Naive B cell (primary cell): ENCODE data around the gene DHRSX. TPM values are rescaled to one million over a fixed set of nuclear protein-coding genes. Genes with fewer than 3 reads are reported as not detected.
"Not testable (repeated sequence)": the region's sequence is repeated elsewhere in the genome, so short reads cannot be mapped to it uniquely, and the experiment has no call there.

Experiments used
- ATAC-seq, 2 donors: fragments of 150-1000 bp; cut with Tn5 transposase; 2 replicates each; pipeline ENCODE4 v1.10.0; 2021; ENCODE audit warnings: low read depth in 2 of 2, mild to moderate bottlenecking in 2 of 2, moderate library complexity in 2 of 2
- DNase-seq: peaks from one replicate; pipeline ENCODE4 v3.0.0; 2022
- H3K27ac Mint-ChIP-seq, 6 donors: one replicate each; pipeline ENCODE4 v1.8.0; 2020 to 2022; ENCODE audit warnings: mild to moderate bottlenecking in 6 of 6, mixed read lengths in 6 of 6, moderate library complexity in 5 of 6, inconsistent platforms in 2 of 6
- H3K27me3 Mint-ChIP-seq, 3 donors: one replicate each; pipeline ENCODE4 v1.8.0; 2021 to 2022; ENCODE audit warnings: mixed read lengths in 3 of 3, mild to moderate bottlenecking in 1 of 3
- H3K36me3 Mint-ChIP-seq, 2 donors: one replicate each; pipeline ENCODE4 v1.8.0; 2020 to 2022; ENCODE audit warnings: mixed read lengths in 2 of 2, inconsistent platforms in 1 of 2, mild to moderate bottlenecking in 1 of 2
- H3K4me1 Mint-ChIP-seq, 3 donors: one replicate each; pipeline ENCODE4 v1.8.0; 2020 to 2022; ENCODE audit warnings: mixed read lengths in 3 of 3, inconsistent platforms in 1 of 3, mild to moderate bottlenecking in 1 of 3, moderate library complexity in 1 of 3
- H3K4me3 Mint-ChIP-seq, 8 donors: one replicate each; pipeline ENCODE4 v1.8.0; 2020 to 2022; ENCODE audit warnings: mild to moderate bottlenecking in 8 of 8, mixed read lengths in 8 of 8, moderate library complexity in 8 of 8, inconsistent platforms in 2 of 8
- H3K9me3 Mint-ChIP-seq, 7 donors: one replicate each; pipeline ENCODE4 v1.8.0; 2020 to 2022; ENCODE audit warnings: mixed read lengths in 7 of 7, mild to moderate bottlenecking in 5 of 7, inconsistent platforms in 2 of 7, moderate library complexity in 1 of 7
- polyA plus RNA-seq, 6 donors: library from polyadenylated mRNA; unstranded; fragments of 300-500 nt; fragmentation: Illumina TruSeq; gene quantifications; one replicate each; pipeline ENCODE4 v1.2.3, GENCODE V29; 2021; ENCODE audit warnings: low read depth in 6 of 6

The DHRSX gene
- polyA plus RNA-seq, 6 donors from 2014 or later = 20.9 to 33.3 (median 28.4) TPM

DNA sequence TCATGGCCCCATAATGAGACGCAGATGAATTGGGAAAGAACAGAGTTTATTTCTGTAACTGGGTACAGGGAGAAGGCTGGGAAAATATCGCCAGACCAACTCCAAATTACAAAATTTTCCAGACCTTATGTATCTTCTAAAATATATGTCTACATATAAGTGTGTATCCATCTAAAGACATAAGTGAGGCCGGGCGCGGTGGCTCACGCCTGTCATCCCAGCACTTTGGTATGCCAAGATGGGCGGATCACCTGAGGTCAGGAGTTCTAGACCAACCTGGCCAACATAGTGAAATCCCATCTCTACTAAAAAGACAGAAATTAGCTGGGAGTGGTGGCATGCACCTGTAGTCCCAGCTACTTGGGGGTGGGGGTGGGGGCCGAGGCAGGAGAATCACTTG lies 11.7 kb upstream of the DHRSX start:
- no peak for DNase-seq
- Mint-ChIP-seq H3K9me3 (no peaks in the 10 kb centered on the region), H3K27me3 (no peaks in the 10 kb centered on the region)

DNA sequence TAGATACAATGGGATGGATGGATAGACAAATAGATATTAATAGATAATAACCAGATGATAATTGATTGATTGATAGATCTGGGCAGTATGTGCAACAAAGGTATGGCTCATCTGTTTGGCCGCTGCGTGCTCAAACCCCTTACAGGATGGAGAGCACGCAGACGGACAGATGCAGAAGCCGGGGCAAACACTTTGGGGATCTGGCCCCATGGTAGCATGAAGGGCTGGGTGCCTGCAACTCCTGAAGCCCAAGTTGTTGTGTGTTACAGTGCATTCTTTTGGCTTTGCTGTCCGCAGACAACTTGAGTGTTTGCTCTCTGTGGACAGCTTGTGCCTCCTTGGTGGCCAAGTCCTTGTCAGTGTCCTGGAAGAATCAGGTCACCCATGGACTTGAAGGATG lies 10.6 kb upstream of the DHRSX start:
- Mint-ChIP-seq H3K27me3 (no peaks in the 10 kb centered on the region), H3K36me3 (no peaks in the 10 kb centered on the region), H3K9me3 (no peaks in the 10 kb centered on the region), H3K27ac (peak overlapping the region in 2 of 6 donors; percentile 11 to 94), H3K4me3 (no peak overlapping the region), H3K4me1 (peaks cover 22 to 43% (median 27%) of the 10 kb centered on the region in 3 donors)
- DNase-seq (no peak), ATAC-seq (no peak)

More for the DNA sequence above, 11.7 kb upstream of the DHRSX start:
- peak overlapping the region in 3 of 6 donors; percentile 29 to 80 (median 59) for H3K27ac Mint-ChIP-seq
- H3K4me3 Mint-ChIP-seq = peak overlapping the region in 2 of 8 donors; percentile 12 to 68
- no peaks in the 10 kb centered on the region for H3K36me3 Mint-ChIP-seq
- no peak for ATAC-seq
- H3K4me1 Mint-ChIP-seq = peaks cover 30 to 55% (median 33%) of the 10 kb centered on the region in 3 donors

DNA sequence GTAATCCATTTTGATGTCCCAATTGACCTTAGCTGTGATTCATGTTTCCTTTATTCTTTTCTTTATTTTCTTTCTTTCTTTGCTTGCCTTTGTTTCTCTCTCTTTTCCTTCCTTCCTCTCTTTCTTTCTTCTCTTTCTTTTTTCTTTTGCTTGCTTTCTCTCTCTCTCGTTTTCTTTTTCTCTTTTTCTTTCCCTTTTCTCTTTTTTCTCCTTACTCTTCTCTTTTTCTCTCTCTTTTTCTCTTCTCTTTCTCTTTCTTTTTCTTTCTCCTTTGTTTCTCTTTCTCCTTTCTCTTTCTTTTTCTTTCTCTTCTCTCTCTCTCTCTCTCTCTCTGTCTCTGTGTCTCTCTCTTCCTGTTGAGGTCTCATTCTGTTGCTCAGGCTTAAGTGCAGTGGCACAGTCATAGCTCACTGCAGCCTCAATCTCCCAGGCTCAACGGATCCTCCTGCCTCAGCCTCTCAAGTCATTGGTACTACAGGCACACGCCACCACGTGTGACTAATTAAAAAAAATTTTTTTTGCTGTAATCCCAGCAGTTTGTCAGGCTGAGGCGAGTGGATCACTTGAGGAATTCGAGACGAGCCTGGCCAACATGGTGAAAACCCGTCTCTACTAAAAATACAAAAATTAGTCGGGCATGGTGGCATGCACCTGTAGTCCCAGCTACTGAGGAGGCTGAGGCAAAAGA lies 8.0 kb upstream of the DHRSX start:
- Mint-ChIP-seq H3K36me3 (no peaks in the 10 kb centered on the region), H3K27ac (peak overlapping the region in 3 of 6 donors; percentile 3 to 86 (median 50)), H3K4me3 (peak overlapping the region in 1 of 8 donors; percentile 1), H3K27me3 (no peaks in the 10 kb centered on the region), H3K4me1 (peaks cover 12 to 24% (median 15%) of the 10 kb centered on the region in 3 donors), H3K9me3 (no peaks in the 10 kb centered on the region)
- no peak for ATAC-seq
- DNase-seq = no peak

DNA sequence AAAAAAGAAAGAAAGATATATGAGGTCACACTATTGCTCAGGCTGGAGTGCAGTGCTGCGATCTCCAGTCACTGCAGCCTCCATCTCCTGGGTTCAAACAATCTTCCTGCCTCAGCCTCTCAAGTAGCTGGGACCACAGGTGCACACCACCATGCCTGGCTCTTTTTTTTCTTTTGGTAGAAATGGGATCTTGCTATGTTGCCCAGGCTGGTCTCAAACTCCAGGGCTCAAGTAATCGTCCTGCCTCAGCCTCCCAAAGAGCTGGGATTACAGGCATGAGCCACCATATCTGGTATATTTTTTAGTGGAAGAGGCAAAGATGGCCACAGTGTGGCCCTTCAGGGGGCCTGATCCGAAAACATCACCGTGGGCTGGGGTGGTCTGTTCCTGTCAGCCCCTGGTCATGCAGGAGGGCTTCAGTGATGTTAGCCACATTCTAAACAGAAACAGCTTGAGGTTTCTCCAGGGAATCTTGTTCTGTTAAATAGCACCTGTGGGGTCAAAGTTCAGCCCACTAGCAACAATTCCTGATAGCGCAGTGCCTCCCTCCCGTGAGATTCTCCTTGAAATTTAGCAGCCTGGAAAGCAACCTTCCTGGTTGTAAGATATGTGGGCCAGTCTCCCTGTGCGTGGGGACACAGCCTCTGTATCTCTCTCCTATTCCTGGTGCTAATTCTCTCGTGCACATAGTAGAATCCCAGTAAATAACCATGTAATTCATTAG lies 7.3 kb upstream of the DHRSX start:
- Mint-ChIP-seq H3K27ac (peak overlapping the region in 1 of 6 donors; percentile 15), H3K27me3 (no peaks in the 10 kb centered on the region), H3K36me3 (no peaks in the 10 kb centered on the region), H3K4me3 (no peak overlapping the region), H3K4me1 (peaks cover 12 to 22% (median 15%) of the 10 kb centered on the region in 3 donors), H3K9me3 (no peaks in the 10 kb centered on the region)
- DNase-seq (no peak), ATAC-seq (no peak)

DNA sequence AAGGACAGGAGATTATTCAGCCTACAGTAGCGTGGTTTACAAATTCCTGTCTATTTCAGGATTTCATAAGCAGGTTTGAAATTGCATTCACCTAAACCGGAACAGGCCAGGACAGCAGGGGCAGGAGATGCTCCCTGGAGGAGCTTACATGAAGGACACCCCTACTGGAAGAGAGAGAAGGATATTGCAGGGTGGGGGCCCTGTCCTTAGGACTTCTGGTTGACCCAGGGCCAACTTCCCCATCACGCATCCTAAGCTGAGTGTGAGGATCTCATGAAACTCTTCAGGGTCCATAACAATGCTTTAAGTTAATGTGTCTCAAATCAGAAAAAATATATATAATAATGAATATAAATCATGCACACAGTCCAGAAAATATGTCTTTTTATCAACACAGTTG lies 6.4 kb upstream of the DHRSX start:
- Mint-ChIP-seq H3K36me3 (no peaks in the 10 kb centered on the region), H3K27me3 (no peaks in the 10 kb centered on the region), H3K9me3 (no peaks in the 10 kb centered on the region), H3K4me1 (peaks cover 12 to 20% (median 15%) of the 10 kb centered on the region in 3 donors), H3K27ac (no peak overlapping the region), H3K4me3 (peak overlapping the region in 1 of 8 donors; percentile 16)
- ATAC-seq (no peak), DNase-seq (no peak)

DNA sequence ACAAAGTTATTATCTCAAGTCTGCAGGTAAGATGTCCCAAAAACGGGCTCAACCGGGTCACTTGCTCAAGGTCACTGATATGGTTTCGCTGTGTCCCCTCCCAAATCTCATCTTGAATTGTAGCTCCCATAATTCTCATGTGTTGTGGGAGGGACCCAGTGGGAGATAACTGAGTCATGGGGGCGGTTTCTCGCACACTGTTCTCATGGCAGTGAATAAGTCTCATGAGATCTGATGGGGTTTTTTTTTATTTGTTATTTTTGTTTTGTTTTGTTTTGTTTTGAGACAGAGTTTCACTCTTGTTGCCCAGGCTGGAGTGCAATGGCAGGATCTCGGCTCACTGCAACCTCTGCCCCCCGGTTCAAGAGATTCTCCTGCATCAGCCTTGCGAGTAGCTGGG lies 4.6 kb upstream of the DHRSX start:
- not testable (repeated sequence) for H3K27me3 Mint-ChIP-seq, ATAC-seq, H3K36me3 Mint-ChIP-seq, DNase-seq, H3K4me3 Mint-ChIP-seq, H3K9me3 Mint-ChIP-seq
- Mint-ChIP-seq H3K4me1 (peaks cover 11 to 25% (median 16%) of the 10 kb centered on the region in 3 donors), H3K27ac (peak overlapping the region in 3 of 6 donors; percentile 28 to 58 (median 52))

DNA sequence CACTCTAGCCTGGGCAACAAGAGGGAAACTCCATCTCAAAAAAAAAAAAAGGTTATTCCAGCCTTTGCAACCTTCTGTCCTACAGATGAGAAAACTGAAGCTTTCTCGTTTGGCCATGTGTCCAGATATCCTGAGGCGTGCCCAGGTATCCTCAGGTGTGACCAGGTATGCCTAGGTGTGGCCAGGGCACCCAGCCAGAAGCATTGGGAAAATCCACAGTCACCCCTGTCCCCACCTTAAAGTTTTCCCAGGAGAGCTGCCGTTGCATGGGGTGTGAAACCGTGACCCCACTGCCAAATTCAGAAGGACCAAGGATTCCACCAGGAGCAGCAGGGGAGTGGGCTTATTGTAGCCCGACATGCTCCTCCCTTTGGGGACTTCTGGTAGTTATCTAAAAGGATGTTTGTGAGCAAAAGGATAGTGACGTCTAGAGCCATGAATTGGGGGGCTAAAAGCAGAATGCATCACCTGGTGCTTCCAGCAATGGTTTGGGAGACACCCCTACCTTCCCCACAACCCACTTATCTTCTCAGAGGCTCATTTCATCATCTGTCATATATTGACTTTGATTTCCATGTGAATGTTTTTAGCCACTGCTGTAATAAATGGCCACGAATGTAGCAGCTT lies 4.0 kb upstream of the DHRSX start:
- Mint-ChIP-seq H3K36me3 (no peaks in the 10 kb centered on the region), H3K4me3 (peak overlapping the region in 1 of 8 donors; percentile 64), H3K27ac (peak overlapping the region in 3 of 6 donors; percentile 12 to 58 (median 28)), H3K27me3 (no peaks in the 10 kb centered on the region), H3K4me1 (peaks cover 11 to 27% (median 16%) of the 10 kb centered on the region in 3 donors), H3K9me3 (no peaks in the 10 kb centered on the region)
- DNase-seq (no peak), ATAC-seq (no peak)

DNA sequence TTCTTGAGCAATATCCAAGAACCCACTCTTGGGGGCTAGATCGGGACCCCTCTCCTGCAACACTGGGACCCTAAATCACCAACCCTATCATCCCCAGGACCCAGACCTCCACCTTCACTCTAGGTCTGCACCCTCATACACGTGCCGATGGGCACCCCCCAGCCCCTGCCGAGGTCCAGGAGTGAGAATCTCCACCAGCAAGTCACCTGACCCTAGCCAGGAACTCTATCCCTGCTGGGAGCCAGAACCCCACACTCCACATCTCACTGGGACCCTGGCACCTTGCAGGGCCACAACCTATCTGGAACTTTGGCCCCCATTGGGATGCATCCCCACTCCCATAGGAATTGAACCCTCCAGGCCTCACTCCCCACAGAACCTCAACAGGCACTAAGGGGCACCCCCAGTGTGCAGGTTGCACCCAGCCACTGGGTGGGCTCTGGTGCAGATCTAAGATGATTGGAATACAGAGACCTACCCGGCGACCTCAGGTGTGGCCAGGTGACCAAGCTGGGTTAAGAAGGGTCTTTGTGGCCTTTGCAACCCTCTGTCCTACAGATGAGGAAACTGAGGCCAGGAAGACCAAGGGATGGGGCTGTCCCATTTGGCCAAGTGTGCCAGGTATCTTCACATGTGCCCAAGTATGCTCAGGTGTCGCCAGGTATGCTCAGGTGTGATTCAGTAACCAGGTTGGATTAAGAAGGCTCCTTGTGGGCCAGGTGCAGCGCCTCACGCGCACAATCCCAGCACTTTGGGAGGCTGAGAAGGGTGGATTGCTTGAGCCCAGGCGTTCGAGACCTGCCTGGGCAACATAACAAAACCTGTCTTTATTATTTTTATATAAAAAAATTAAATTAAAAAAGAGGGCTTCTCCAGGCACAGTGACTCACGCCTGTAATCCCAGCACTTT lies 3.1 kb upstream of the DHRSX start:
- DNase-seq (no peak), ATAC-seq (no peak)
- no peaks in the 10 kb centered on the region for H3K27me3 Mint-ChIP-seq
- H3K27ac Mint-ChIP-seq = peak overlapping the region in 4 of 6 donors; percentile 3 to 91 (median 44)
- H3K4me1 Mint-ChIP-seq = peaks cover 13 to 34% (median 23%) of the 10 kb centered on the region in 3 donors
- no peaks in the 10 kb centered on the region for H3K9me3 Mint-ChIP-seq
- peak overlapping the region in 4 of 8 donors; percentile 32 to 75 (median 52) for H3K4me3 Mint-ChIP-seq
- no peaks in the 10 kb centered on the region for H3K36me3 Mint-ChIP-seq

DNA sequence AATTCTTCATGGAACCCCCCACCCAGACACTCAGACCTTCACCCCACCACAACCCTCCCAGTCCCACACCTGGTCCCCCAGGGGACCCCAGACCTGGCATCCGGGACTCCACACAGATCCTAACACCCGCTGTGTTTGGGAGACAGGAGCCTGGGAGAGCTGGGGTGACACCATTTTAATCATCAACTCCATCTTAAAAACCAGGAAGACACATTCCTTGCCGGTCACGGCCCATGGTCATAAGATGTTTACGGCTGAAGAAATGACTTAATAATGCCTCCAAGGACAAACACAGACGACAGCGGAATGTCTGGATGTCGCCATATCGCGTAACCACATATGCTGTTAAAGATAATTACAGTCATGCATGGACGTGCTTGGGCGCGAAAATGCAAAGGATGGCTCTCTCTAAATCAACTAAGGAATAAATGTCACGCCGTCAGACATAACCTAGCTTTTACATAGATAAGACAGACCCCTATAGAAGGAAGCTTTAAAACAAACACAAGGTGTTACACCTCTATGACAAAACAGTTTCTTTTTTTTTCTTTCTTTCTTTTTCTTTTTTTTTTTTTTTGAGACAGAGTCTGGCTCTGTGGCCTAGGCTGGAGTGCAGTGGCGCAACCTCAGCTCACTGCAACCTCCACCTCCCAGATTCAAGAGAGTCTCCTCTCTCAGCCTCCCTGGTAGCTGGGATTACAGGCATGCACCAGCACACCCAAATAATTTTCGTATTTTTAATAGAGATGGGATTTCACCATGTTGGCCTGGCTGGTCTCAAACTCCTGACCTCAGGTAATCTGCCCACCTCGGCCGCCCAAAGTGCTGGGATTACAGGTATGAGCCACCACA lies 2.1 kb upstream of the DHRSX start:
- no peaks in the 10 kb centered on the region for H3K36me3 Mint-ChIP-seq
- no peak for DNase-seq
- H3K4me3 Mint-ChIP-seq = peak overlapping the region in 4 of 8 donors; percentile 22 to 82 (median 63)
- H3K4me1 Mint-ChIP-seq = peaks cover 17 to 34% (median 28%) of the 10 kb centered on the region in 3 donors
- H3K9me3 Mint-ChIP-seq = no peaks in the 10 kb centered on the region
- ATAC-seq = no peak
- peak overlapping the region in 3 of 6 donors; percentile 3 to 94 (median 91) for H3K27ac Mint-ChIP-seq
- H3K27me3 Mint-ChIP-seq = no peaks in the 10 kb centered on the region

DNA sequence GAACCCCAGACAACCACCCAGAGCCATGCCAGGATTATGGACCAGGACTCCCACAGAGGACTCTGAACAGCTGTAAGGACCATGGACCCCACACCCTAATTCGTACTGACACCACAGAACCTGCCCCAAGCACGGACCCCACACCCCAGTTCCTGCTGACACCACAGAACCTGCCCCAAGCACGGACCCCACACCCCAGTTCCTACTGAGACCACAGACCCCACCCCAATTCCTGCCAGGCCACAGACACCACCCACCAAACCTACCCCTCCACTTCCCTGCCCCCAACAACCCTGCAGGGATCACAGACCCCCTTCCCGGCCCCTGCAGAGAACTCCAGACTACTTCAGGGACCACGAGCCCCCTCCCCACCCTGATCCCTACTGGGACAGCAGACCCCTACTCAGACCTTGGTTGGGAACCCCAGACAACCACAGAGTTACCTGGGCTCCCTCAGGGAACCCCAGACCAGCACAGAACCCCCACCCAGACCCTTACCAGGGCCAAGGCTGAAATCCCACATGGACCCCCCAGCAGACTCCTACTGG lies 1.4 kb upstream of the DHRSX start:
- H3K27ac Mint-ChIP-seq = peak overlapping the region; percentile 63 to 94 (median 90)
- no peak for DNase-seq
- peak overlapping the region in 7 of 8 donors; percentile 64 to 93 (median 82) for H3K4me3 Mint-ChIP-seq
- no peaks in the 10 kb centered on the region for H3K27me3 Mint-ChIP-seq
- ATAC-seq = no peak
- peaks cover 20 to 40% (median 35%) of the 10 kb centered on the region in 3 donors for H3K4me1 Mint-ChIP-seq
- no peaks in the 10 kb centered on the region for H3K36me3 Mint-ChIP-seq
- H3K9me3 Mint-ChIP-seq = no peaks in the 10 kb centered on the region

DNA sequence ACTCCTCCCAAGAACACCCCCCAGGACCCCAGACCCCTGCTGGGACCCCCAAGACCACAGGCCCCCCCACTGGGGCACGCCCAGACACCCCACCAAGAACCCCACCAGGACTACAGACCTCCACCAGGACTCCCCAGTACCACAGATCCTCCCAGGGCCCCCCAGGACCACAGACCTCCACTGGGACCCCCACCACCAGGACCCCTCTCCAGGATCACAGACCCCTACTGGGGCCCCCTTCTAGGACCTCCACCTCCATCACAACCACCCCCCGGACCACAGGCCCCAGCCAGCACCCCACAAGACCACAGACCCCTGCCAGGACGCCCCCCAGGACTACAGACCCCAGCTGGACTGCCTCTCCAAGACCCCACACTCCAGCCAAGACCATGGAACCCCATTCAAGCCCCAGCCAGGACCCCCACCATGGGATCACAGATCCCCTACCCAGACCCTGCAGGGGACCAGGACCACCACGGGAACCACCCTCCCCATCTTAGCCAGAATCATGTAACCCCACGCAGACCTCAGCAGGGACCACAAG lies 855 bp upstream of the DHRSX start:
- peak overlapping the region; percentile 63 to 94 (median 90) for H3K27ac Mint-ChIP-seq
- DNase-seq = no peak
- peaks cover 20 to 44% (median 39%) of the 10 kb centered on the region in 3 donors for H3K4me1 Mint-ChIP-seq
- H3K4me3 Mint-ChIP-seq = peak overlapping the region; percentile 64 to 93 (median 82)
- no peak for ATAC-seq
- H3K36me3 Mint-ChIP-seq = no peaks in the 10 kb centered on the region
- H3K9me3 Mint-ChIP-seq = no peaks in the 10 kb centered on the region
- no peaks in the 10 kb centered on the region for H3K27me3 Mint-ChIP-seq
